Mesangial cell (primary cell): ENCODE results near the gene KTI12. TPM values are rescaled to one million over a fixed set of nuclear protein-coding genes. Genes with fewer than 3 reads are reported as not detected.

Experiments used
- total RNA-seq: library from RNA; depleted of rRNA; stranded (reverse); fragments of >200 nt; gene quantifications from 2 replicates; pipeline ENCODE4 v1.2.3, GENCODE V29; 2015

KTI12 gene
- total RNA-seq, result 18.5 and 20.7 TPM in 2 replicates

DNA sequence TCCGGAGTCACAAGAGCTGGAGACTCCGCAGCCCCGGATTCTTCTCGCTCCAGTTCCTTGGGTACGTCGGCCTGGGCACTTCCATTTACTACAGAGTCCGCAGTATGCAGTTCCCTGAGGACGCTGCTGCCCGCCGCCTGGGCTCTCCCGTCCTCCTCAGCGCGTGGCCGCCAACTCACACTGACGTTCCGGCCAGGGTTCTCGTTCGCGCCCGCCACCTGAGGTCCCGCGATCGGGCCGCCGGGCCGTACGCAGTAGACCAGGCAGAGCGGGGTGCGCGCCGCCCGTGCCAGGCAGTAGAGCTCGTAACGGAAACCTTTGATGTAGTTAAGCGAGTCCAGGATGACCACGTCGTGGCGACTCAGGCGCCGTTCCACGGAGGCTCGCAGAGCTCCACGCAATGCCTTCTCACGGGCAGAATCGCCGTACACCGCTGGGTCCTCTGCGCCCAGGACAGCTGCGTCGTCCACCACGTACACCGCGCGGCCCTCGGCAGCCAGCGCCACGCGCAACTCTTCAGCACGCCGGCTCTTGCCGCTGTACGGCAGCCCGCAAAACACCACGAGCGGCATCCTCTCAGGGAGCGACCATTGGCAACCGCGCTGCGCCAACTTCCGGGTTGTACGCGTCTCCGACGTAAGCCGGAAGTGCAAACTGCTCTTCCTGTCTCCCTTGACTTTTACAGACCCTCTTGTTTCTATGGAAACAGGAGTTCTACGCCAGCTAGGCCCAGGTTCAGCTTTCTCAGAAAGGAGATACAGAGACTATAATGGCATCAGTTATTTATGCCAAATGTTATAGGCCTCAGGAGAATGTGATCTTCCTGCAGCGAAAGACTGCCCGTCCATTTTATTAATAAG, at the start of gene KTI12:
TSS of gene KTI12 (minus strand) at position 621 of the 860 bp plus-strand sequence. CDS start at position 572, 49 bp downstream.

GRCh38 chr1:52056163-52056936, 22.7 kb upstream of the KTI12 start, which contains the start of gene BTF3L4:
Gene BTF3L4, plus strand, starts transcription at chr1:52056295. Its CDS starts 3,553 bp downstream, at chr1:52059848.

DNA sequence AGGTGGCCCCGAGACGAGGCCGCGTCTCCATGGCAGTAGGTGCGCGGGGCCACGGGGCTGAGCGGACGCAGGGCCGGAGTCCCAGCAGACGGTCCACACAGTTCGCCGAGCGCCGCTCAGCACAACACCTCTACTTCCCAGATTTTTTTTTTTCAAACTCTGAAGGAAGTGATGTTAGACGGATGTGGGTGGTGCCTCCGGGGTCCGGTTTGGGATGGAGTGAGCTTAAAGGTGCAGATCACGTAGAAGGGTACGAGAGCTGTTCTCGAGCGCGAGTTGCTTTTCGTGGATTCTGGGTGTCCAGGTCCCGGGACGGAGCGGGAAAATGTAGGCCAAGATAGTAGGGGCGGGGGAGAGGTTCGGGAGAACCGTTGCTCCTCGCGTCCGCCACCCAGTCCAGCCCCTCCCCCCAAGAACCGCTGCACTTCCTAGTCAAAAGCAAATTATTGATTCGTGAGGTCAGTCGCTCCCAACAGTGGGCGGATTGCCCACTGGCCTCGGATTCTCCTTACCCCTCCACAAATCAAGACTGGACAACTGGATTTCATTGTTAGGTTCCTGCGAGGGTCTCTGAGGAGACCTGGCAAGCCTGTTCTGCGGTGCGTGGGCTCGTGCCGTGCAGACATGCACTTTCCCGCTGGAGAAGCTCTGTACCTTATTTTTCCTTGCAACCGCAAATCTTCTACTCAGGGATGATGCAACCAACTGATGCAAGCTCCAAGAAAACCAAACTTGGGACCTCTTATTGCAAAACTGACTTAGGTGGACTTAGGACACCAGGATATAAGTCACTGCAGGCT, 21.7 kb upstream of the KTI12 start, which contains the start of gene TXNDC12:
TSS of gene TXNDC12 (minus strand) at position 126 of the 800 bp plus-strand sequence. CDS start at position 31, 95 bp downstream.

GRCh38 chr1:51990478-51990965, 43.1 kb downstream of the KTI12 start, which contains the start of gene RAB3B:
Gene RAB3B, minus strand, starts transcription at chr1:51990700. Its CDS starts 13,583 bp downstream, at chr1:51977117.

Other genes starting within 250 kb of the KTI12 start
- gene NRDC, start 155.1 kb downstream of the KTI12 start, total RNA-seq, result 55.7 and 56.7 TPM in 2 replicates
- 41.2 and 64.4 TPM in 2 replicates for gene RAB3B, start 43.1 kb downstream of the KTI12 start, total RNA-seq
- gene TXNDC12, start 21.4 kb upstream of the KTI12 start, total RNA-seq, result 45.1 and 65.2 TPM in 2 replicates
- gene BTF3L4, start 22.5 kb upstream of the KTI12 start, total RNA-seq, result 38.0 and 40.6 TPM in 2 replicates
- 10.1 and 10.8 TPM in 2 replicates for gene ZFYVE9, start 108.3 kb upstream of the KTI12 start, total RNA-seq